Measurements from ENCODE around the gene LRMDA.

DNA sequence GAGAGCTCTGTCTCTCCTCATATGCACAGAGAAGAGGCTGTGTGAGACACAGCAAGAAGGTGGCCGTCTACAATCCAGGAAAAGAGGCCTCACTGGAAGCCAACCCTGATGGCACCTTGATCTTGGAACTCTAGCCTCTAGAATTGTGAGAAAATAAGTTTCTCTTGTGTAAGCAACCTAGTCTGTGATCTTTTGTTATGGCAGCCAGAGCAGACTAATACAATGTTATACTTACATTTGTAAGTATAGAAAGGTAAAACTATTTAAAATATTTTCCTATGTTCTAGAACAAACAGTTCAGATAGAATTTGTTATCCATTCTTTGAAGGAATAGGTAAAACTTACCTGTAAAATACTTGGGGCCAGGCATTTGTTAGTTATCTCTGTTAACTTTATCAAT, 53.3 kb downstream of the LRMDA start:
- TF ChIP-seq CTCF (tag by site-specific recombination; IDR thresholded peaks at IDR 0.05) (no peak), ATF2 (tag by site-specific recombination; IDR thresholded peaks at IDR 0.05; ENCODE audit: low read depth) (no peak), ZSCAN30 (tag by site-specific recombination; IDR thresholded peaks at IDR 0.05) (no peak), RBAK (tag by site-specific recombination; IDR thresholded peaks at IDR 0.05) (no peak), KLF10 (tag by site-specific recombination; IDR thresholded peaks at IDR 0.05) (no peak), SCRT2 (tag by site-specific recombination; IDR thresholded peaks at IDR 0.05) (no peak), ZNF707 (tag by site-specific recombination; IDR thresholded peaks at IDR 0.05) (no peak), ZNF362 (tag by site-specific recombination; IDR thresholded peaks at IDR 0.05) (no peak)
- TF ChIP-seq, protein P1, sequence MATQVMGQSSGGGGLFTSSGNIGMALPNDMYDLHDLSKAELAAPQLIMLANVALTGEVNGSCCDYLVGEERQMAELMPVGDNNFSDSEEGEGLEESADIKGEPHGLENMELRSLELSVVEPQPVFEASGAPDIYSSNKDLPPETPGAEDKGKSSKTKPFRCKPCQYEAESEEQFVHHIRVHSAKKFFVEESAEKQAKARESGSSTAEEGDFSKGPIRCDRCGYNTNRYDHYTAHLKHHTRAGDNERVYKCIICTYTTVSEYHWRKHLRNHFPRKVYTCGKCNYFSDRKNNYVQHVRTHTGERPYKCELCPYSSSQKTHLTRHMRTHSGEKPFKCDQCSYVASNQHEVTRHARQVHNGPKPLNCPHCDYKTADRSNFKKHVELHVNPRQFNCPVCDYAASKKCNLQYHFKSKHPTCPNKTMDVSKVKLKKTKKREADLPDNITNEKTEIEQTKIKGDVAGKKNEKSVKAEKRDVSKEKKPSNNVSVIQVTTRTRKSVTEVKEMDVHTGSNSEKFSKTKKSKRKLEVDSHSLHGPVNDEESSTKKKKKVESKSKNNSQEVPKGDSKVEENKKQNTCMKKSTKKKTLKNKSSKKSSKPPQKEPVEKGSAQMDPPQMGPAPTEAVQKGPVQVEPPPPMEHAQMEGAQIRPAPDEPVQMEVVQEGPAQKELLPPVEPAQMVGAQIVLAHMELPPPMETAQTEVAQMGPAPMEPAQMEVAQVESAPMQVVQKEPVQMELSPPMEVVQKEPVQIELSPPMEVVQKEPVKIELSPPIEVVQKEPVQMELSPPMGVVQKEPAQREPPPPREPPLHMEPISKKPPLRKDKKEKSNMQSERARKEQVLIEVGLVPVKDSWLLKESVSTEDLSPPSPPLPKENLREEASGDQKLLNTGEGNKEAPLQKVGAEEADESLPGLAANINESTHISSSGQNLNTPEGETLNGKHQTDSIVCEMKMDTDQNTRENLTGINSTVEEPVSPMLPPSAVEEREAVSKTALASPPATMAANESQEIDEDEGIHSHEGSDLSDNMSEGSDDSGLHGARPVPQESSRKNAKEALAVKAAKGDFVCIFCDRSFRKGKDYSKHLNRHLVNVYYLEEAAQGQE (tag by site-specific recombination; IDR thresholded peaks at IDR 0.05): no peak
- TF ChIP-seq, protein P2, sequence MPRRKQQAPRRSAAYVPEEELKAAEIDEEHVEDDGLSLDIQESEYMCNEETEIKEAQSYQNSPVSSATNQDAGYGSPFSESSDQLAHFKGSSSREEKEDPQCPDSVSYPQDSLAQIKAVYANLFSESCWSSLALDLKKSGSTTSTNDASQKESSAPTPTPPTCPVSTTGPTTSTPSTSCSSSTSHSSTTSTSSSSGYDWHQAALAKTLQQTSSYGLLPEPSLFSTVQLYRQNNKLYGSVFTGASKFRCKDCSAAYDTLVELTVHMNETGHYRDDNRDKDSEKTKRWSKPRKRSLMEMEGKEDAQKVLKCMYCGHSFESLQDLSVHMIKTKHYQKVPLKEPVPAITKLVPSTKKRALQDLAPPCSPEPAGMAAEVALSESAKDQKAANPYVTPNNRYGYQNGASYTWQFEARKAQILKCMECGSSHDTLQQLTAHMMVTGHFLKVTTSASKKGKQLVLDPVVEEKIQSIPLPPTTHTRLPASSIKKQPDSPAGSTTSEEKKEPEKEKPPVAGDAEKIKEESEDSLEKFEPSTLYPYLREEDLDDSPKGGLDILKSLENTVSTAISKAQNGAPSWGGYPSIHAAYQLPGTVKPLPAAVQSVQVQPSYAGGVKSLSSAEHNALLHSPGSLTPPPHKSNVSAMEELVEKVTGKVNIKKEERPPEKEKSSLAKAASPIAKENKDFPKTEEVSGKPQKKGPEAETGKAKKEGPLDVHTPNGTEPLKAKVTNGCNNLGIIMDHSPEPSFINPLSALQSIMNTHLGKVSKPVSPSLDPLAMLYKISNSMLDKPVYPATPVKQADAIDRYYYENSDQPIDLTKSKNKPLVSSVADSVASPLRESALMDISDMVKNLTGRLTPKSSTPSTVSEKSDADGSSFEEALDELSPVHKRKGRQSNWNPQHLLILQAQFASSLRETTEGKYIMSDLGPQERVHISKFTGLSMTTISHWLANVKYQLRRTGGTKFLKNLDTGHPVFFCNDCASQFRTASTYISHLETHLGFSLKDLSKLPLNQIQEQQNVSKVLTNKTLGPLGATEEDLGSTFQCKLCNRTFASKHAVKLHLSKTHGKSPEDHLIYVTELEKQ (tag by site-specific recombination; IDR thresholded peaks at IDR 0.05; ENCODE audit: borderline replicate concordance): no peak
